GM18505 (cell line): ENCODE measurements around the gene GALNT11.
"Not testable (repeated sequence)": the region's sequence is repeated elsewhere in the genome, so short reads cannot be mapped to it uniquely, and the experiment has no call there.

Source experiments
- ATAC-seq: cut with Tn5 transposase; IDR thresholded peaks from one replicate; pipeline ENCODE4 v1.9.1; 2021; ENCODE audit not compliant: unreplicated experiment
- POLR2A ChIP-seq: IDR thresholded peaks from 4 replicates; pipeline ENCODE4 v1.6.1; 2011; ENCODE audit warnings: borderline replicate concordance; ENCODE audit not compliant: insufficient read depth, insufficient read length; ENCODE audit errors: extremely low read depth

GALNT11 gene

GRCh38 chr7:152013974-152014373, 11.5 kb upstream of the GALNT11 start:
- ATAC-seq, result no peak
- TF ChIP-seq POLR2A, result no peak

GRCh38 chr7:152014722-152015121, 10.8 kb upstream of the GALNT11 start:
- no peak for ATAC-seq
- TF ChIP-seq POLR2A, result no peak

- TF ChIP-seq POLR2A, result no peak
- ATAC-seq, result no peak
Observed at GRCh38 chr7:152015600-152015999, 9.9 kb upstream of the GALNT11 start.

- no peak for ATAC-seq
- no peak for TF ChIP-seq POLR2A
Observed at GRCh38 chr7:152016947-152017346, 8.5 kb upstream of the GALNT11 start.

- not testable (repeated sequence) for ATAC-seq
Observed at GRCh38 chr7:152017683-152018082, 7.8 kb upstream of the GALNT11 start.

GRCh38 chr7:152021740-152022139, 3.7 kb upstream of the GALNT11 start:
- ATAC-seq, result not testable (repeated sequence)

- ATAC-seq, result no peak
- TF ChIP-seq POLR2A, result no peak
Observed at GRCh38 chr7:152025937-152026890, 740 bp downstream of the GALNT11 start.

GRCh38 chr7:152027491-152028365, 2.3 kb downstream of the GALNT11 start:
- ATAC-seq, result not testable (repeated sequence)

GRCh38 chr7:152030059-152030458, 4.6 kb downstream of the GALNT11 start:
- not testable (repeated sequence) for ATAC-seq

- not testable (repeated sequence) for ATAC-seq
Observed at GRCh38 chr7:152030639-152031038, 5.2 kb downstream of the GALNT11 start.

GRCh38 chr7:152035817-152036216, 10.3 kb downstream of the GALNT11 start:
- no peak for ATAC-seq
- no peak for TF ChIP-seq POLR2A

- not testable (repeated sequence) for ATAC-seq
Observed at GRCh38 chr7:152038410-152038809, 12.9 kb downstream of the GALNT11 start.

GRCh38 chr7:152043086-152043485, 17.6 kb downstream of the GALNT11 start:
- ATAC-seq, result not testable (repeated sequence)

- not testable (repeated sequence) for ATAC-seq
Observed at GRCh38 chr7:152044909-152045308, 19.4 kb downstream of the GALNT11 start.

- TF ChIP-seq POLR2A, result no peak
- no peak for ATAC-seq
Observed at GRCh38 chr7:152046531-152046930, 21.1 kb downstream of the GALNT11 start.

GRCh38 chr7:152048051-152048450, 22.6 kb downstream of the GALNT11 start:
- no peak for ATAC-seq
- TF ChIP-seq POLR2A, result no peak
